Measurements from ENCODE around the gene NEURL1.

DNA sequence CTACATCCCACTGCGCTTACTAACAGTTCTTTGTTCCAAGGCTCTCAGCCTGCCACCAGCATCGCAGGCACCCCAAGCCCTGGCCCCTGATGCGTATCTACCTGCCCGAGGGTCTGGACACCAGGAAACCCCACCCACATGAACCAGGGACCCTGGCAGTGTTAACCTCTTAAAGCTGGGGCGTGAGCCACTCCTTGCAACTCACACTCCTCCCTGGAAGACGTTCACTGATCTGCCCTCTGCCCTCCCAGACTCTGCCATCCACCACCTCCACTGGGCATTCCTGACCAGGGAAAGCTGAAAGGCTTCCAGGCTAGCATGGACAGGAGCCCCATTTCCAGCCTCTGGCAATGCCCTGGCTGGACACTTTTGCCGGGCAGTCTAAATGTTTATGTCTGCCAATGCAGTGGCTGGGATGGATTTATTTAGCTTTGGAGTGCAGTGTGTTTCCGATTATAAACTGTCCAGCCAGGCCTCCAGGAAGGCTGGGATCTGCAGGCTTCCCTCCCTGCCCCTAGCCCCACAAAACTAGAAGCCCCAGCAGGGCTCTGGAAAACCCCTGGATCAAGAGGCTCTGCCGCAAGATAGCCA is 117.5 kb downstream of the NEURL1 start:
- TF ChIP-seq, protein P1, sequence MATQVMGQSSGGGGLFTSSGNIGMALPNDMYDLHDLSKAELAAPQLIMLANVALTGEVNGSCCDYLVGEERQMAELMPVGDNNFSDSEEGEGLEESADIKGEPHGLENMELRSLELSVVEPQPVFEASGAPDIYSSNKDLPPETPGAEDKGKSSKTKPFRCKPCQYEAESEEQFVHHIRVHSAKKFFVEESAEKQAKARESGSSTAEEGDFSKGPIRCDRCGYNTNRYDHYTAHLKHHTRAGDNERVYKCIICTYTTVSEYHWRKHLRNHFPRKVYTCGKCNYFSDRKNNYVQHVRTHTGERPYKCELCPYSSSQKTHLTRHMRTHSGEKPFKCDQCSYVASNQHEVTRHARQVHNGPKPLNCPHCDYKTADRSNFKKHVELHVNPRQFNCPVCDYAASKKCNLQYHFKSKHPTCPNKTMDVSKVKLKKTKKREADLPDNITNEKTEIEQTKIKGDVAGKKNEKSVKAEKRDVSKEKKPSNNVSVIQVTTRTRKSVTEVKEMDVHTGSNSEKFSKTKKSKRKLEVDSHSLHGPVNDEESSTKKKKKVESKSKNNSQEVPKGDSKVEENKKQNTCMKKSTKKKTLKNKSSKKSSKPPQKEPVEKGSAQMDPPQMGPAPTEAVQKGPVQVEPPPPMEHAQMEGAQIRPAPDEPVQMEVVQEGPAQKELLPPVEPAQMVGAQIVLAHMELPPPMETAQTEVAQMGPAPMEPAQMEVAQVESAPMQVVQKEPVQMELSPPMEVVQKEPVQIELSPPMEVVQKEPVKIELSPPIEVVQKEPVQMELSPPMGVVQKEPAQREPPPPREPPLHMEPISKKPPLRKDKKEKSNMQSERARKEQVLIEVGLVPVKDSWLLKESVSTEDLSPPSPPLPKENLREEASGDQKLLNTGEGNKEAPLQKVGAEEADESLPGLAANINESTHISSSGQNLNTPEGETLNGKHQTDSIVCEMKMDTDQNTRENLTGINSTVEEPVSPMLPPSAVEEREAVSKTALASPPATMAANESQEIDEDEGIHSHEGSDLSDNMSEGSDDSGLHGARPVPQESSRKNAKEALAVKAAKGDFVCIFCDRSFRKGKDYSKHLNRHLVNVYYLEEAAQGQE (IDR thresholded peaks at IDR 0.05; ENCODE audit: insufficient read depth in 1 of 2, low read depth in 2 of 2, low read length in 2 of 2) = no peak
- TF ChIP-seq FOXP2 (optimal IDR thresholded peaks at IDR 0.05; ENCODE audit: borderline replicate concordance, extremely low read depth, extremely low read length, insufficient read depth) (no peak), POLR2AphosphoS5 (IDR thresholded peaks at IDR 0.05; ENCODE audit: low read depth, low read length) (no peak), TAF1 (IDR thresholded peaks at IDR 0.05; ENCODE audit: borderline replicate concordance, insufficient read depth, low read length) (no peak), SIN3A (IDR thresholded peaks at IDR 0.05; ENCODE audit: borderline replicate concordance, insufficient read depth, low read length) (no peak)
